GM12865 (cell line): Measurements from ENCODE around the gene NEIL3.

Experiments used
- DNase-seq: peaks from one replicate; pipeline ENCODE4 v3.0.0; 2010; ENCODE audit warnings: low read depth
- H3K4me3 ChIP-seq: 2 replicates; pipeline ENCODE4 v1.5.1; 2011; ENCODE audit warnings: mild to moderate bottlenecking, low read depth, low read length, control low read depth
- CTCF ChIP-seq: IDR thresholded peaks from 2 replicates; pipeline ENCODE4 v1.5.1; 2011; ENCODE audit warnings: low read length, control low read depth, low read depth, inconsistent platforms; ENCODE audit not compliant: insufficient read depth; ENCODE audit errors: missing control alignments

NEIL3 gene

GRCh38 chr4:177404342-177404741, 94.7 kb downstream of the NEIL3 start:
- peak; percentile 7 for DNase-seq
- no peak overlapping the region for H3K4me3 ChIP-seq
- TF ChIP-seq CTCF, result no peak

- DNase-seq, result no peak
- no peak for TF ChIP-seq CTCF
- H3K4me3 ChIP-seq, result no peak overlapping the region
Measured at GRCh38 chr4:177404986-177405385, 95.3 kb downstream of the NEIL3 start.

- no peak for TF ChIP-seq CTCF
- H3K4me3 ChIP-seq, result no peak overlapping the region
- DNase-seq, result no peak
Measured at GRCh38 chr4:177405508-177405907, 95.8 kb downstream of the NEIL3 start.

- DNase-seq, result no peak
- no peak overlapping the region for H3K4me3 ChIP-seq
- no peak for TF ChIP-seq CTCF
Measured at GRCh38 chr4:177408023-177408422, 98.3 kb downstream of the NEIL3 start.

- no peak for TF ChIP-seq CTCF
- H3K4me3 ChIP-seq, result no peak overlapping the region
- no peak for DNase-seq
Measured at GRCh38 chr4:177410566-177410965, 100.9 kb downstream of the NEIL3 start.

GRCh38 chr4:177411996-177412395, 102.3 kb downstream of the NEIL3 start:
- TF ChIP-seq CTCF, result no peak
- H3K4me3 ChIP-seq, result no peak overlapping the region
- DNase-seq, result no peak
